Head of caudate nucleus (tissue), 42 donors: Measurements from ENCODE around the gene DYTN.
A peak's percentile ranks its signal among the peaks of the same experiment; 100 is the strongest.
"Not testable (repeated sequence)": the region's sequence is repeated elsewhere in the genome, so short reads cannot be mapped to it uniquely, and the experiment has no call there.

Experiments
- DNase-seq, 42 donors: peaks; one replicate each; pipeline versions ENCODE4 v3.0.0 to v3.0.0-alpha.2; 2020 to 2021; ENCODE audit warnings: mixed read lengths in 7 of 42
- intact Hi-C: fragments of 100-400 bp; cut with DNase I; formaldehyde crosslinking; loops from one replicate; pipeline ENCODE4 v1.15.0; 2022

Gene DYTN

GRCh38 chr2:206718296-206718695 is at the start of gene DYTN:
DYTN (minus strand) TSS chr2:206718396; CDS start chr2:206718279, 117 bp downstream.
- intact Hi-C loops: no loop called here
- no peak for DNase-seq

GRCh38 chr2:206766057-206766930 is 48.1 kb upstream of the DYTN start:
- intact Hi-C loops: no loop called here
- DNase-seq: no peak

GRCh38 chr2:206765242-206766056 is 47.3 kb upstream of the DYTN start, which contains the start of the genes FASTKD2 and MDH1B:
FASTKD2 (plus strand) TSS chr2:206765606; CDS start chr2:206766694, 1,088 bp downstream.
MDH1B (minus strand) TSS chr2:206765328; CDS start chr2:206765271, 57 bp downstream.
- intact Hi-C loops: no loop called here
- peak; percentile 72 to 94 (median 86) for DNase-seq

GRCh38 chr2:206764673-206765241 is 46.6 kb upstream of the DYTN start:
- intact Hi-C loops: no loop called here

GRCh38 chr2:206756816-206757215 is 38.6 kb upstream of the DYTN start:
- no peak for DNase-seq
- intact Hi-C loops: no loop called here

More at GRCh38 chr2:206764673-206765241, 46.6 kb upstream of the DYTN start:
- peak in 2 of 42 donors; percentile 14 to 15 for DNase-seq

- intact Hi-C loops: no loop called here
Measured at GRCh38 chr2:206740800-206741199, 22.6 kb upstream of the DYTN start.

GRCh38 chr2:206739271-206739670 is 21.1 kb upstream of the DYTN start:
- DNase-seq: no peak
- intact Hi-C loops: no loop called here

More at GRCh38 chr2:206740800-206741199, 22.6 kb upstream of the DYTN start:
- DNase-seq: no peak

GRCh38 chr2:206736935-206737334 is 18.7 kb upstream of the DYTN start:
- DNase-seq: no peak
- intact Hi-C loops: no loop called here

GRCh38 chr2:206733341-206733740 is 15.1 kb upstream of the DYTN start:
- DNase-seq: no peak
- intact Hi-C loops: no loop called here

GRCh38 chr2:206728277-206729199 is 10.3 kb upstream of the DYTN start:
- intact Hi-C loops: no loop called here
- DNase-seq: peak in 37 of 42 donors; percentile 3 to 86 (median 44)

GRCh38 chr2:206727287-206727686 is 9.1 kb upstream of the DYTN start:
- intact Hi-C loops: no loop called here
- DNase-seq: no peak

- DNase-seq: no peak
- intact Hi-C loops: no loop called here
Measured at GRCh38 chr2:206723288-206723687, 5.1 kb upstream of the DYTN start.

GRCh38 chr2:206721256-206721920 is 3.2 kb upstream of the DYTN start:
- intact Hi-C loops: no loop called here
- DNase-seq: no peak

GRCh38 chr2:206716623-206717022 is 1.6 kb downstream of the DYTN start:
- no peak for DNase-seq
- intact Hi-C loops: no loop called here

GRCh38 chr2:206715183-206715582 is 3.0 kb downstream of the DYTN start:
- DNase-seq, intact Hi-C loops: not testable (repeated sequence)

- DNase-seq: peak in 1 of 42 donors; percentile 1
- intact Hi-C loops: no loop called here
Measured at GRCh38 chr2:206713746-206714145, 4.5 kb downstream of the DYTN start.

- DNase-seq: no peak
- intact Hi-C loops: no loop called here
Measured at GRCh38 chr2:206708286-206708685, 9.9 kb downstream of the DYTN start.

GRCh38 chr2:206707164-206707701 is 11.0 kb downstream of the DYTN start:
- intact Hi-C loops: no loop called here
- DNase-seq: no peak
